Nucleus accumbens (tissue), 56 donors: ENCODE data around the gene SSBP1.
"Not testable (repeated sequence)": the region's sequence is repeated elsewhere in the genome, so short reads cannot be mapped to it uniquely, and the experiment has no call there.

Experiments used
- DNase-seq, 56 donors: peaks; one replicate each; lab custom pipeline; 2025; lab: John Stamatoyannopoulos, UW

SSBP1 gene

DNA sequence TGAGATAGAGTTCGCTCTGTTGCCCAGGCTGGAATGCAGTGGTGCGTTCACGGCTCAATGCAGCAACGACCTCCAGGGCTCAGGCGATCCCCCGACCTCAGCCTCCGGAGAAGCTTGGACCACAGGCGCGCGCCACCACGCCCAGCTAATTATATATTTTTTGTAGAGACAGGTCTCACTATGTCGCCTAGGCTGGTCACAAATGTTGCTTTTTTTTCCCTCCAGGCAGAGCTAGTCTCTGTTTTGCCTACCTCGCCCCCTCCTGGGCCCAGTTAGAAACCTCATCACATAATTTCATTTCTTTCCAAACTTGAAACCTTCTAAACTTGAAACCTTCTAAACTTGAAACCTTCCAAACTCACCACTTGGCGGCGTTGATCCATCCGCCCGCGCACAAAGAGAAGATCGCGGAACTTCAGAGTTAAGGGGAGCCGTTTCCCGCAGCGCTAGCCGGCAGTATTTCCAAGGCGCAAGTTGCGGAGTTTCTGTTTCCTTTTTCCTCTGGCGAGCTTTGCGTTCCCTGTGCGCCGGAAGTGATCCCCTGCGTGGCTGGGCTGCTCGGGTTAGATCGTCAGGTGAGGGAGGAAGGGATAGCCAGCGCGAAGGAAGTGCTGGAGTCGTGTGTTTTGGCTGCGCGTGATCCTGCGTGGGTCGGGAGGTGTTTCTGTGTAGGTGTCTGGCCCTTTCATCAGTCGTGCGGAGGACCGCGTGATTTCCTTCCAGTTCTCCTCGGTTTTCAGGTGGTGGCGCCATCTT lies at the start of gene SSBP1:
SSBP1 (plus strand) TSS at position 523 of the 756 bp plus-strand sequence. CDS start 809 bp downstream, outside the sequence.
- peak; percentile 46 to 95 (median 86) for DNase-seq

DNA sequence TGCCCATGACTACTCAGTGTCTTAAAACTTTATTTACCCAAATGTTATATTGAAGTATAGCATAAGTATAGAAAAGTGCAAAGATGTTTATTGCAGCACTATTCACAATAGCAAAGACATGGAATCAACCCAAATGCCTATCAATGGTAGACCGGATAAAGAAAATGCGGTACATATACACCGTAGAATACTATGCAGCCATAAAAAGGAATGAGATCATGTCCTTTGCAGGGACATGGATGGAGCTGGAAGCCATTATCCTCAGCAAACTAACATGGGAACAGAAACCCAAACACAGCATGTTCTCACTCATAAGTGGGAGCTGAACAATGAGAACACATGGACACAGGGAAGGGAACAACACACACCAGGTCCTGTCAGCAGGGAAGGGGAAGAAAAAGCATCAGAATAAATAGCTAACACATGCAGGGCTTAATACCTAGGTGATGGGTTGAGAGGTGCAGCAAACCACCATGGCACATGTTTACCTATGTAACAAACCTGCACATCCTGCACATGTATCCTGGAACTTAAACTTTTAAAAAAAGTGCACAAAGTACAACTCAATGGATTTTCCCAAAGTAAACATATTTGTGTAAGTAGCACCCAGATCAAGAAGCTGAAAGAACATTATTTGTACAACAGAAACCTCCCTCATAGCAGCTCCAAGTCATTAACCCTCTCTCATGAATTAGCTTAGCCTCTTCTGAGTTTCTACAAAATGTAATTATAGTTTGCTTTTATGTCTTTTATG lies 48.9 kb upstream of the SSBP1 start:
- DNase-seq = not testable (repeated sequence)

GRCh38 chr7:141691540-141691939 lies 46.6 kb upstream of the SSBP1 start:
- DNase-seq = no peak

- DNase-seq = no peak
Observed at GRCh38 chr7:141691961-141692360, 46.2 kb upstream of the SSBP1 start.

- DNase-seq = no peak
Observed at GRCh38 chr7:141693082-141693481, 45.1 kb upstream of the SSBP1 start.

- DNase-seq = no peak
Observed at GRCh38 chr7:141695803-141696289, 42.3 kb upstream of the SSBP1 start.

- DNase-seq = no peak
Observed at GRCh38 chr7:141696348-141696747, 41.8 kb upstream of the SSBP1 start.

GRCh38 chr7:141697211-141697871 lies 40.8 kb upstream of the SSBP1 start:
- peak in 39 of 56 donors; percentile 9 to 78 (median 44) for DNase-seq

- peak in 2 of 56 donors; percentile 12 to 19 for DNase-seq
Observed at GRCh38 chr7:141698247-141699015, 39.7 kb upstream of the SSBP1 start.

GRCh38 chr7:141699860-141700259 lies 38.3 kb upstream of the SSBP1 start:
- DNase-seq = no peak

- no peak for DNase-seq
Observed at GRCh38 chr7:141700296-141700847, 37.8 kb upstream of the SSBP1 start.

DNA sequence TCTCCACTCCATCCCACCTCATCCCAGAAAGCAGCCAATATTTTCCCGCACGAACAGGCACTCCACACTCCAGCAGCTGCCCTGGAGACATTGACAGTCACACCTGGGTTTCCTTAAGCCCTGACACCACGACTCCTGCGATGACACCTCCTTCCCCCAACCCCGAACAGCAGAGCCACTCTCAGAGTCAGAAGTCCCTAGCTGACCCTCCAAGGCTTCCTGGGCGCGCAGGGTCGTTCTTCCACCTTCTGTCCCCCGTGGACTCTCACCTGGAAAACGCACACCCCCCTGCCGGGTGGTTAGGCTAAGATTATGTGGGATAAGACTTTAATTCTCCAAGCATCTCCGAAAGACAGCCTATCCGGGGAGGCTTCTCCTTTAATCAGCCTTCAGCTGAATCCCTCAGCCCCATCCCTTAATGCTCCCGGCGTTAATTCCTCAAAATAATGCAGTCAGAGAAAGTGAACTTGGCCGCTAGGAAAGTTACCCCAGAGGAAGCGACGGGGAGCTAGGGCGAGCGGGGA lies 37.2 kb upstream of the SSBP1 start:
- peak in 7 of 56 donors; percentile 15 to 60 (median 20) for DNase-seq

- peak in 37 of 56 donors; percentile 2 to 74 (median 42) for DNase-seq
Observed at GRCh38 chr7:141701489-141702046, 36.6 kb upstream of the SSBP1 start.

DNA sequence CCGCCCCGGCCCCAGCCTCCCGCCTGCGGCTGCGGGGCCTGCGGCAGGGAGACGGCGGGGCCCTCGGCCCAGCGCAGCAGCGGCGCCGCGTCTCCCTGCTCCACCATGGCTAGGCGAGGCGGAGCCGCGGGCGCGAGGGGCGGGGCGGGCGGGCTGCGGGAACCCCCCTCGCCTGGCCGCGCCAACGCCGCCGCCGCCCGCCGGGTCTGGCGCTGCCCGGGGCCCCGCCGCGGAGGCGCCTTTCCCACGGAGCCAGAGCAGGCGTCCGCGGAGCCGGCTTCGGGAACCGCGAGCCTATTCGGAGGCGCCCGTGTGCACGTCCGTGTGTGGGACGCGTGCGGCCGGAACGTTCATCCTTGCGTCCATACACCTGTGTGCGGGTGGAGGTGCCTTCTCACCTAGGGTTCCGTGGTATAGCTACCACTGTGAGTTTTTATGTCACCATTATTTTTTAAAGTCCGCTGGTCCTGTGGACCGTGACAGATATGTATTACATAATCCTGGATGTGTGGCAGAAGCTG lies 36.1 kb upstream of the SSBP1 start, which contains the start of gene DENND11:
DENND11 (minus strand) TSS at position 120 of the 521 bp plus-strand sequence; CDS start at position 107, 13 bp downstream.
- DNase-seq = peak in 29 of 56 donors; percentile 19 to 66 (median 44)

- peak in 3 of 56 donors; percentile 18 to 41 (median 23) for DNase-seq
Observed at GRCh38 chr7:141702892-141703291, 35.3 kb upstream of the SSBP1 start.

DNA sequence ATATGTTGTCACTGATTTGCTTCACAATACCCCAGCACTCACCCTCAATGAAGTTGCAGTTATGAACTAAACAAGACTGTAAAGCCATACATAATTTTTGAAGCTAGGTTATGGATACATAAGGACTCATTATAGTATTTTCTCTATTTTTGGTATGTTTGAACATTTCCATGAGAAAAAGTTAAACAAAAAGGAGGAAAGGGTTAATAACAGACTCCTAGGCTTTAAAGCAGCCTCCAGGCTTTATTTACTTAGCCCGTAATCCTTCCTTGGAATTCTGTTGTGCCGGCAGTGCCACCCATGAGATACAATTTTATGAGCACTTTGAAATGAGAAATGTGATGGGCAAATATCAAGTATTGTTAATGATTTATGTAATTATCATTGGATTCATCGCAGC lies 34.0 kb upstream of the SSBP1 start:
- no peak for DNase-seq

- no peak for DNase-seq
Observed at GRCh38 chr7:141704741-141705140, 33.4 kb upstream of the SSBP1 start.

DNA sequence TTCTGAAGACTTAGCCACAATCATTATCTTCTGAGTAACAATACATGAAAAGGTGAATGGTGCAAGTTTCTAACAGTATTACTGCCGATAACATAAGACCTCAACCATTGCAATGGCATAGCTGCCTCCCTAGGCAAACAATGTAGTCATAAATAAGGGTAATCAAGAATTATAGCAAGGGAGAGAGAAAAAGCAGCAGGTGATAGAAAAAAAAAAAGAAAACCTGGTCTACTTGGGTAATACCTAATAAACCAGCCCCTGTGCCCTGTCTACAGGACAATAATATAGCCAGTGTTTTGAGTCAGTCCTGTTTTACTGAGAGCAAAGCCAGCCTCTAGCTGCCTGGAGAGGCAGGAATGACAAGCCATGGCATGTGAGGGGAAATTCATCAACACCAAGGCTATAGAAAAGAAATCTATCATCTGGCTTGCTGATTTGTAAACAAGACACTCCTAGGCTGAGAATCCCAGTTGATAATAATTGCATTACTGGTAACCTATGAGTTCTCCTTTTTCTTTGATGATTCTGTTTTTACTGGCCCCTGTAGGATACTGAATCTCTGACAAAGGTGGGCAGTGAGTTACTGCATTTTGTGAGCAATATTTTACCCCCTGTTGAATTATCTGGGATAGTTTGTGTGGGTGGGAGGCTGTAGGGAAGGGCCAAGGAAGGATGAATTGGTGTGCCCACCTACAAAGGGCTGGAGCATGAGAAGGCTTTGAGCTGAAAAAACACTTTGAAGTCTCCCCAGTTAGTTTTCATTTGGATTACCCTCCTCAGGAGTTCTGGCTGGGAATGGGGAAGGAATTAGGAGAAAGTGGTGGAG lies 31.7 kb upstream of the SSBP1 start:
- no peak for DNase-seq
